AG08396 (cell line): ENCODE data around the gene MYBPC2.

Source experiments
- DNase-seq: peaks from one replicate; pipeline ENCODE4 v3.0.0; 2012; ENCODE audit warnings: low spot score, mixed read lengths

MYBPC2 gene

GRCh38 chr19:50500753-50501151, 68.1 kb downstream of the MYBPC2 start:
- no peak for DNase-seq

GRCh38 chr19:50501186-50501567, 68.5 kb downstream of the MYBPC2 start:
- no peak for DNase-seq

DNA sequence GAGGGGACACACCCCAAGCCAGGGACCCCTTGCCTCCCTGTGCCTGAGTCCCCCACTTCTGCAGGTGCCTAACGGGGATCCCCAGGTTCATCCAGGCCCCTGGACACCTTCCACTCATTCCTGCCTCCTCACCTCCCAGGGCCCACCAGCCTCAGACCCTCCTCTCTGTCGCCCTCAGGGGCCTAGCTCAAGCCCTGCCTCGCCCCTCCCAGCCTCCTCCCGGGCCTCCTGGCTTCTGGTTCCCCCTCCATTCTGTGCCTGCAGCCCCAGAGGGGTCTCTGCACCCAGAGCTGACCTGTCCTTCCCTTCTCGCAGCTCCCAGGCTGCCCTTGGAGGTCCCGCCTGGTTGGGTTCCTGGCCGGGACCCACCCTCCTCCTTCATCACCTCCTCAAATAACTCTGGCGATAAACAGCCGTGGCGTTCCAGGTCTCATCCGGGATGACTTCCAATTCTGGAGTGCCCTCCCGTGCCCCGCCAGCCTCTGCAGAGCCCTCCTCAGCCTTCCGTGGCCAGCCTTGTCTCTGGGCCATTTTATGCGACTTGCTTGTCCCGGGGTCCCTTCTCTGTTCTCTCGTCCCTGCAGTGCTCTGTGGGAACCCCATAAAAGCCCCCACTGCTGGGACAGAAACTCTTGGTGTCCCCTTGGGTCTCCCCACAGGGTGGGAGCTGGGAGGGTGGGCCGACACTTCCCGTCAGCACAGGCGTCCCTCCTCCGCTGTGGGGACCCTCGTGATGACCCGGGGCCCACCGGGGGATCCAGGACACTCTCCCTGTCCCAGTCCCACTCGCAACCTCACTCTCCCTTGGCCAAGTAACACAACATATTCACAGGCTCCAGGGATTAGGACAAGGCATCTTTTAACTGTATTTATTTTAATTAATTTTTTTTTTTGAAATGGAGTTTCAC, 69.1 kb downstream of the MYBPC2 start:
- no peak for DNase-seq

- DNase-seq: no peak
Measured at GRCh38 chr19:50505856-50506611, 73.3 kb downstream of the MYBPC2 start.

GRCh38 chr19:50506700-50507099, 74.0 kb downstream of the MYBPC2 start:
- DNase-seq: no peak

DNA sequence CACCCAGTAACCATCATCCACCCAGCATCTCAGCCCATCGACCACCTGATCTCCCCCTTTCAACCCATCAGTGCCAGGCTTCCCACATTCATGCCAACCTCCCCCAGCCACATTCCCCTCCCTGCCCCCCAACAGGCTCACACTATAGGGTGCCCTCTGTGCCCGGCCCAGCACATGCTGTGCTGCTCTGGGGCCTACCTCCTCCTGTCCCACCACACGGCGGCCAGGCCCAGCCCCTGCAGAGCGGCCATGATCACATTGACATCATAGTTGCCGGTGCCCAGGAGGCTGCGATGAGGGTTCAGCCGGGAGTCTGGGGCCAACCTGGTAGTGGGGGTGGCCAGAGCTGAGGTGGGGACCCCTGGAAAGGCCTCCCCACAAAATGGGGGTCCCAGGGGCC, 74.7 kb downstream of the MYBPC2 start:
- no peak for DNase-seq

- no peak for DNase-seq
Measured at GRCh38 chr19:50508843-50509190, 76.1 kb downstream of the MYBPC2 start.

DNA sequence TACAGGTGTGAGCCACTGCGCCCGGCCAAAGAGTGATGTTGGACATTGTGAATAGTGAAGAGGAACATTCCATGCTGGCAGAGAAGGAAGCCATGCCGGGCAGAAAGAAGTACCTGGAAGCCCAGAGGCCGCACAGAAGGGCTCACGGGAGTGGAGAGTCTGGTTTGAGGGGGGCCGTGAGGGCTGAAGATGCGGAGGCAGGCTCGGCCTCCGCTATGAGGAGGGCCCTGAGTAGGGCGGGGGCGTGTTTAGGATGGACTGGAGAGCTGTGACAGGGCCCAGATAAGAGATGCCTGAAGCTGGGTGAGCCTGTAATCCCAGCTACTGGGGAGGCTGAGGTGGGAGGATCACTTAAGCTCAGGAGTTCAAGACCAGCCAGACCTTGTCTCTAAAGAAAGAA, 76.7 kb downstream of the MYBPC2 start:
- DNase-seq: no peak

GRCh38 chr19:50510121-50510670, 77.5 kb downstream of the MYBPC2 start:
- DNase-seq: peak; percentile 49

DNA sequence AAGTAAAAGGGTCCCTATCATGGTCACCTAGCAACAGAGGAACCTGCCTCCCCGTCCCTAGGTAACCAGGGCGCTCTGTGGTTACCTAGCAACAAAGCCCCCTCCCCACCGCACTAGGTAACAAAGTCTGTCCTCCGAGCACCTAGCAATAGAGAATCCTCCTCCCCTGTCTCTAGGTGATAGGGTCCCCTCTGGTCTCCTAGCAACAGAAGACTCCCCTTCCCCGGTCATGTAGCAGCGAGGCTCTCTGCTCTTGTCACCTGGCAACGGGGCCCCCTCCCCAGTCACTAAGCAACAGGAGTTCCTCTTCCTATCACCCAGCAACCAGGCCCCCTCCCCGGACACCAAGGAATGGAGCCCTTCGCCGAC, 78.0 kb downstream of the MYBPC2 start:
- no peak for DNase-seq

DNA sequence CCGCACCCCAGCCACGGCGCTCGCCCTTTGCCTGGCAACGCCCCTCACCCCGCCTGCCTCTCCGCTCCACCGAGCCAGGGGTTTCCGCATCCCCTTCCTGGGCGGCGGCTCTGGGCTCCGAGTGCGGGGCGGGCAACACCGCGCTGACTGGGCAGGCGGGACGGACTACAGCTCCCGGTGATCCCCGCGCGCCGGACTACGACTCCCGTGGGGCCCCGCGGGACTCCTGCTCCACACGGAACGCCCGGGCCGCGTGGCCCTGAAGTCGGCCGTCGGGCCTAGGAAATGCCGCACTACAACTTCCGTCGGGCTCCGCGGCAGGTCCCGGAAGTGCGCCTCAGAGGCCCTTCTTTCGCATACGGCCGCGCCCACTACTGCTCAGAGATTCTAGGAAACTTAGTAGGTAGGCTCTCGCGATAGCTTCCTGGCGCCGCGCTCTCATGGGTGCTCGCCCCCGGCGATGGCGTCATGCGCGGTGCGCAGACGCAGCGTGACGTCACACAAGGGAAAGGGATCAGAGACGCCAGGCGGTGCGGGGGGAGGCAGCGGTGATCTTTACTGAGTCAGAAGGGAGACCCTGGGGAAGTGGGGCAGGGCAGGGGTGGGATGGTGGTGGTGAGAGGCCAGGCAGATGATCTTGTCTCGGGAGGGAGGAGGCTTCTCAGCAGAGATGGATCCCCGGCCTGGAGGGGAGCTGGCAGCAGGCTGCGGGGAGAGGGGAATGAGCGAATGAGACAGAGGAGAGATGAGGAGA, 78.6 kb downstream of the MYBPC2 start, which contains the start of gene JOSD2:
JOSD2 (minus strand) TSS at position 123 of the 754 bp plus-strand sequence. CDS start 760 bp downstream, outside the sequence.
- peak; percentile 99 for DNase-seq

- no peak for DNase-seq
Measured at GRCh38 chr19:50512112-50512998, 79.7 kb downstream of the MYBPC2 start.

GRCh38 chr19:50512999-50513745, 80.5 kb downstream of the MYBPC2 start:
- DNase-seq: no peak

- no peak for DNase-seq
Measured at GRCh38 chr19:50513746-50514345, 81.2 kb downstream of the MYBPC2 start, which contains the start of gene ASPDH. Gene ASPDH (minus strand): TSS chr19:50513913. CDS start chr19:50513823, 90 bp downstream.

DNA sequence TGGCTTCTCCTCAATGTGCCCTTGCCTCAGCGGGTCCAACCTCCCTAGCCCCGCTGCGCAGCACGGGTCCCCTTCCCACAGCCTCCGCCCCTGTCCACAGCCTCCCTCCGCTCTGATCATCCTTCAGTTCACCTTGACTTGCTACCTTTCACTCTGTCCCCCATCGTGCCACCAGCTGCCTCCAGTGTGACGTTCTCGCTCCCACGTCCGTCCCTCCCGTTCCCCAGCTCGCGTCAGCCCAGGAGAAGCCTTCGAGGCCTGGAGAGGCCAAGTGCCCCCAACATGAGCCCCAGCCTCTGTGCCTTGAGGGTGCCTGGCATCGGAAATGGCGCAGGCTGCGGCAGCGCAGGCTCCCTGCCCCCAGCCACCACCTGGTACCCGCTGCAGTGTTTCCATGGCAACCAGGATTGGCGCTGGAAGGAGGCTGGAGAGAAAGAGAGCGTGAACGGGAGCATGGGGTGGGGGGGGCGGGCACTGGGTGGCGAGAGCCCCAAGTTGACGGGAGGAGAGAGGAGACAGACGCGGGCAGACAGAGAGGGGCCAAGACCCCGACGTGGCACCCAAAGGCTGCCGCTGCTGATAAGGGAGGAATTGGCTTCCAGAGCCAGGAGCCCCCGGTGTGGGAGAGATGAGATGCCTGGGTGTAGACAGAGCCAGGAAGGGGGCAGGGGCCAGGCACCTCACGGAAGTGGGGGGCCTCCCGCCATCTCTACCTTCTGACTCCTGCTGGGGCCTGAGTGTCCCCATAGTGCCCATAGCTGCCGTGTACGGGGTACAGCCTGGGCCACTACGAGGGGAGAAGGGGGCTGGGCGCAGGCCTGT, 81.9 kb downstream of the MYBPC2 start:
- no peak for DNase-seq

- DNase-seq: no peak
Measured at GRCh38 chr19:50515168-50515561, 82.5 kb downstream of the MYBPC2 start.
